ENCODE measurements around the gene PDLIM4.

- no peak for TF ChIP-seq POLR2A (IDR thresholded peaks at IDR 0.05)
- no peak for TF ChIP-seq CTCF (IDR thresholded peaks at IDR 0.05)
These were observed 1.3 kb upstream of the PDLIM4 start for GRCh38 chr5:132256086-132256782.
